DMS153 treated with DMSO at 0.1 percent for 48 hours (cell line): ENCODE results near the gene PEAK3.

ENCODE experiments used
- DNase-seq: peaks from one replicate; lab custom pipeline; 2025; ENCODE audit not compliant: unreplicated experiment; lab: John Stamatoyannopoulos, UW

Gene PEAK3

GRCh38 chr19:2271234-2272103 is 10.5 kb downstream of the PEAK3 start:
- no peak for DNase-seq

DNA sequence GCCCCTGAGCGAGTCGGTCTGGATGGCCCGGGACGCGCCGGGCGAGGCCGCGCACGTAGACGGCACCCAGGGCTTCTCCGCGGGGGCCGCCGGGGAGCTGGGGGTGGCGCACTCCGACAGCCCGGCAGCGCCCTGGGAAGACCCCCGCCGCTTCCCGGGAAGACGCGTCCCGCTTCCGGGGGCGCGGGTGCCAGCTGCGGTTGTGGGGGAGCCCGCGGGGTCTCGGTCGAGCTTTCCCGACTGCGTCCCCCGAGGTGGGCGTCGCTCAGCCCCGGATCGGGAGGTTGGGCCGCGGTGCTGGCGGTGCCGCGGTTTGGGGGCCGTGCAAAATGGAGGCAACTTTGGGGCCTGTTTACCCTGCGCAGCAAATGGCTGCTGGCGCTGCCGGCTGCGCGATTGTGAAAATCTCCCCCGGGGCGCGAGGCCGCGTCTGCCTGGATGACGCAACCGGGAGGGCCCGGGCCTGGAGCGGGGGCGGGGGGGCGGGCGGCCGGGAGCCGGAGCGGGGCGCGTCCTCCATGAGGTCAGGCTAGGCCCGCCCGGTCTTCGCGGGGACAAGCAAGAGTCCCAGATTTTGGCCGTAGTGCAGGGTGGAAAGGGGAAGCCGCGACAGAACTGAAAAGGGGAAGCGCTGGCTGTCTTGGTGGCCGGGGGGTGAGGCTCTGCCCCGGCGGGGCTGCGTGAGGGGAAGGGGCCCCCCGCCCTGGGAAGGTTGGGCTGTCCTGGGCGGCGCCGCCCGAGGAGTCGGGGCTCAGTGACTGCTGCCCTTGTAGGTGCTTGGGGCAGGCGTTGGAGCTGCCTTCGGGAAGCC is 11.3 kb downstream of the PEAK3 start:
- DNase-seq = no peak

GRCh38 chr19:2270157-2270422 is 11.9 kb downstream of the PEAK3 start:
- no peak for DNase-seq

DNA sequence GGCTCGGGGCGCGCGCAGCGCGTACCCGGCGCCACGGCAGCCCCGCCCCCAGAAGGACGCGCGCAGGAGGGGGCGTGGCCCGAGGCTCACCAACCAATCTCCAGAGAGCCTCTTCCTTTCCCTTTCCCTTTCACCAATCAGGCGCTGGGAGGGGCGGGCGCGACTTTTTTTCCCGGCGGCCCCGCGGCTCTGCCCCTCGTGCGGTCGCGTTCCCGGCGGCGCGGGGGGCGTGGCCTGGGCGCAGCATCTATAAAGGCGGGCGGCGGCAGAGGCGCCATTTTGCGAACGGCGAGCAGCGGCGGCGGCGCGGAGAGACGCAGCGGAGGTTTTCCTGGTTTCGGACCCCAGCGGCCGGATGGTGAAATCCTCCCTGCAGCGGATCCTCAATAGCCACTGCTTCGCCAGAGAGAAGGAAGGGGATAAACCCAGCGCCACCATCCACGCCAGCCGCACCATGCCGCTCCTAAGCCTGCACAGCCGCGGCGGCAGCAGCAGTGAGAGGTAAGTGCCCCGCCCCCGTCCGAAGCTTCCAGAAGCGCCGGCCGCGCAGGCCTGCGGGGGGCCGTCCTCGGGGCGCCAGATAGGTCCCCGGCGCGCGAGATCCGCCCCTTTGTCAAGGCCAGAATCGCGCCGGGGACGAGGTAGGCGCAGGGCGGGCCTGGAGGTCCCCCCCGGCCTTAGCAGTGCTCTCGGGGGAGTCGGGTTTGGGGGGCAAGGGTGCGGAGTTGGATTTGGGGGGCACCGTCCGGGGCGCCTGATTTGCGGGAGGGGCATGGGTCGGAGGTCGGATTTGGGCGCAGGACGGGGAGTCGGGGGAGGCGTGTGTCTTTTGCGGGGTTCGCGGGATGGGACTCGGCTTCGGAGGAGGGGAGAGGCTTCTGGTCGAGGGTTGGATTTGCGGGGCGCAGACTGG is 12.5 kb downstream of the PEAK3 start:
- peak; percentile 62 for DNase-seq

GRCh38 chr19:2268861-2269243 is 13.1 kb downstream of the PEAK3 start:
- DNase-seq = no peak

DNA sequence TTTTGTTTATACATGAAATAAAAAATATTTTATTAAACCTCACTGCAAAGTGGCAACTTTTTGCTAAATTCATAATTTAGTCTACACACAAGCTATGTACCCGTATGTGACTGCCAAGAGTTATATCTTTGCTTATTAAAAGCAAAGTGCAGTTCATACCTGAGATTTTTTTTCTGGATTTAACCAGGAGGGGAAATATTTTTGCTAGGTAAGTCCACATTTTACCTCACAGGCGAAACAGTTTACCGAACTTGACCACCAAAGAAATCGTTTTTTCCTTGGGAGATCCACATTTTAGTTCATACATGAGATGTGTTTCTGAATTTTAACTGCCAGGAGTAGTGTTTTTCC is 13.5 kb downstream of the PEAK3 start:
- no peak for DNase-seq

- peak; percentile 39 for DNase-seq
These were observed 15.6 kb downstream of the PEAK3 start for GRCh38 chr19:2266183-2266993.

GRCh38 chr19:2261438-2262172 is 20.4 kb downstream of the PEAK3 start:
- DNase-seq = no peak

DNA sequence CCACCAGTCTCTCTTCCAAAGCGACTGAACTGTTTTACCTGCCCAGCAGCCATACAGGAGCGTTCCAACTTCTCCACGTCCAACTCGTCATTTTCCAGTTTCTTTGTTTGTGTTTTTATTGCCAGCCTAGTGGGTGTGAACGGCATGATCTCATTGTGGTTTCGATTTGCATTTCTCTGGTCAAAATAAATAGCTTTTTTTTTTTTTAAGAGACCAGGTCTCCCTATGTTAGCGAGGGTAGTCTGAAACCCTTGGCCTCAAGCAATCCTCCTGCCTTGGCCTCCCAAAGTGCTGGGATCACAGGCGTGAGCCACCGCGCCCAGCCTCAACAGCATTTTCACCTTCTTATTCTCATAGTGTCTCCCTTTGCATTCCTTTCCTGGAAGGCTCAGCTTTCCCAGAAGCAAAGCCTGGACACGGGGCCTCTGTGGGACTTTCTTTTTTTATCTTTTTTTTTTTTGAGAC is 21.6 kb downstream of the PEAK3 start:
- DNase-seq = no peak

- no peak for DNase-seq
These were observed 22.6 kb downstream of the PEAK3 start for GRCh38 chr19:2259336-2259735.

- no peak for DNase-seq
These were observed 25.8 kb downstream of the PEAK3 start, which contains the start of gene JSRP1 for GRCh38 chr19:2255982-2256685. Gene JSRP1, minus strand, starts transcription at chr19:2256417. Its CDS starts 1,103 bp downstream, at chr19:2255314.

DNA sequence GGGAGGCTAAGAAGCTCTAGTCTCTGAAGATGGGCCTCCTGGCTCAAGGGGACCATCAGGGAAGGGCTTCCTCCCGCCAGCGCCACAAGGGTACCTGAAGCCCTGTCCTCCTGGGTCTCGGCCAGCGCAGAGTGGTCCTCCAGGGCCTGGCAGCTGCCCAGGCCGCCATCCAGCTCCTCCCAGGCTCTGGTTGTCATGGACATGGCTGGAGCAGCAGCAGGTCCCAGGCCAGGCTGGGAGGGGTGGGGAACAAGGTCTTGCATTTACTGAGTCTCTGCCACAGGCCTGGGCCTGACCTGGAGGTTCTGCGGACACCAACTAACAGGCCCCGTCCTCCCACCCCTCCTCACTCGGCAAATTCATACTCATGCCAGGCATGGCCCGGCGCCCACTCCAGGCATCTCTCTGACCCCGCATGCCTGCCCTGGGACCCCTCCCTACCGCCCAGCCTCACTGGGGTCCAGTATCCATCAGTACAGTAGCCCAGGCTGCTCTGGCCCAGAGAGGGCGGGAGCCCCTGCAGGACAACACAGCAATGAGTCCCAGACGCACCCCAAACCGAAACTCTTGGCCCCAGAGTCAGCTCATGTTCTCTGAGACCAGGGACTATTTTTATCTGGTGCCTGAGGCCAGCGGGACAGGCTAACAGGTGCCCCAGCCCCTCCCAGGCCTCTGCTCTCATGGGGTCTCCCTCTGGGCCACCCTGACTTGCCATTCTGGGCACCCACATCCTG is 26.7 kb downstream of the PEAK3 start:
- DNase-seq = no peak

DNA sequence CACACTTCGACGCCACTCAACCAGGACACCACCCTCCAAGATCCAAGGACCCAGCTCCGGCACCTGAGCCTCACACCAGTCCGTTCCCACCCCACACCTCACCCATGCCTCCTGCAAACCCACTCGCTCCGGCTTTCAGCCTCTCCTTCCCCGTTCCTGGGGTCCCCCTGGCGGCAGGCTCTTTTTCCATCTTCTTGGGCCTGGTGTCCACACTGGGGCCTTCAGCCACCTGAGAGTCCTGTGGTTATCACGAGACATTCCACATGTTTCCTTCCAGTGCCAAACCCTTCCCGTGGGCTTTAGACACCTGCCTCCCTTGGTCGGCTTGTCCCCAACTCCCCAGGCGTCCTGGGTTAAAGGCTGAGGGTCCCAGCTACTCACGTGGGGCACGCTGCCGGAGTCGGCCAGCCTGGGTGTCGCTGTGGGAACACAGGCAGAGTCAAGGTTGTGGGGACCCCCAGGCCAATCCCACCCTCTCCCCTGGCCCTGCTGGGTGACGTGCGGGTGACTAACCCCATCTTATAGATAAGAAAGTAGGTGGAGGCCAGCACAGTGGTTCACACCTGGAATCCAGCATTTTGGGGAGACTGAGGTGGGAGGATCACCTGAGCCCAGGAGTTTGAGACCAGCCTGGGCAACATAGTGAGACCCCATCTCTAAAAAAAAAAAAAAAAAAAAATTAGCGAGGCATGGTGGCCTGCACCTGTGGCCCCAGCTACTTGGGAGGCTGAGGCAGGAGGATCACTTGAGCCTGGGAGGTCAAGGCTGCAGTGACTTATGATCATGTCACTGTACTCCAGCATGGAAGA is 27.7 kb downstream of the PEAK3 start:
- DNase-seq = no peak

DNA sequence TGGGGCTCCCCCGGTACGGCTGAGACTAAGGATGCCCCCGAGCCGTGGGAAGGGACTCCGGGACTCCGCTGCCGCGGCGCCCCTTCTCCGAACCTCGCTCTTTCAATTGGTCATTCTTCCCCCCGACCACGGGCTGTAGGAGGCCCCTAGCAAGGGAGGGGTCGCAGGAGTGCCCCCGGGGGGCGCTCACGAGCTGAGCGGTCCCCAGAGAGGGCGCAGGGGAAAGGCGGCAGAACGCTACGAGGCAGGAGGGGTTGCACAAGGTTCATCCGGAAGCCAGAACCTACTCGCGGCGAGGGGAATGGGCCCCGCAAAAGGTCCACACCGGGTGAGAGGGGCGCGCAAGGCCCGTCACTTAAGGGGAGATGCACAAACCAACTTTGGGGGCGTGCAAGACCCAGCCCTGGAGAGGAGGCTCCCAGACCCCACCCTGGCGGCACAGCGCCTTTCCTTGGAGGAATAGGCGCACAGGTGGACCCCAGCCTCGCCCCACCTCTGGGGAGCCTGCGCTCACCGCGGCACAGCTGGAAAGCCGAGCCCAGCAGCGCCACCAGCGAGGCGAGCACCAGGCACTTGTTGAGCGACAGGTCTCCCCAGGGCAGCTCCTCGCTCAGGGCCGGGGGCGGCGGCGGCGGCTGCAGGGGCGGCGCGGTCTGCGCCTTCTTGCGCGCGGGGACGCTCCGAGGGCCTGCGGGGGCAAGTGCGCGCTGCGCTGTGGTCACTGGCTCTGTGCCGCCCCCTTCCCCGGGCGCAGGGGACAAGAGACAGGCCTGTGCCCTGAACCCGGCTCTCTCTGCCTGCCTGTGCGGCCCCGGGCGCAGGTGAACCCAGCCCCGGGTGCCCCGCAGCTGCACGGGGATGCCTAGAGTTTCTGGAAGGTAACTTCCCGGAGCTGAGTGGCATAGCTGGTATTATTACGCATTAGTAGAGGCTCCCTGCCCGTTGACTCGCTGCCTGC is 28.6 kb downstream of the PEAK3 start:
- DNase-seq = no peak

DNA sequence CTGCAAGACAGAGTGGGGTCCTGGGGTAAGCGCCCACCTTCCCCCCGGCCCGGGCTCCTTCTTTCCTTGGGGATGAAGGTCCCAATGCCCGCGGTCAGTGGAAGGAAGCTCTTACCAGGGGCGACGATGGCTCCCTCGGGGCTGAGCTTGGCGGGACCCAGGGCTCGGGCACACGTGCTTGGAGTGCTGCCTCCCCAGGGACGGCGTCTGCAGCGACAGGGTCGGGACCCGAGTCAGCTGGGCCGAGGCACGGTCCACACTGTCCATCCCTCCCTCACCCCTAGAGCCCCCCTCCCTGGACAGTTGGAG is 29.2 kb downstream of the PEAK3 start:
- no peak for DNase-seq

GRCh38 chr19:2252055-2252796 is 29.7 kb downstream of the PEAK3 start:
- DNase-seq = no peak
